Measurements from ENCODE around the gene NDUFS1.
A peak's percentile ranks its signal among the peaks of the same experiment; 100 is the strongest.
"Not testable (repeated sequence)": the region's sequence is repeated elsewhere in the genome, so short reads cannot be mapped to it uniquely, and the experiment has no call there.

NDUFS1 gene

GRCh38 chr2:206176121-206176520, 16.9 kb upstream of the NDUFS1 start:
- Mint-ChIP-seq H3K4me1 (ENCODE audit: low read depth) (no peaks in the 10 kb centered on the region), H3K27ac (no peak overlapping the region), H3K36me3 (no peaks in the 10 kb centered on the region), H3K9me3 (ENCODE audit: low read depth) (no peaks in the 10 kb centered on the region), H3K4me3 (no peak overlapping the region), H3K27me3 (no peaks in the 10 kb centered on the region)

- Mint-ChIP-seq H3K4me3 (no peak overlapping the region), H3K27ac (no peak overlapping the region), H3K9me3 (ENCODE audit: low read depth) (no peaks in the 10 kb centered on the region), H3K27me3 (no peaks in the 10 kb centered on the region), H3K4me1 (ENCODE audit: low read depth) (no peaks in the 10 kb centered on the region), H3K36me3 (peaks cover 12% of the 10 kb centered on the region)
Observed at GRCh38 chr2:206173147-206173546, 13.9 kb upstream of the NDUFS1 start.

- peaks cover 17% of the 10 kb centered on the region for H3K36me3 Mint-ChIP-seq
- not testable (repeated sequence) for H3K4me3 Mint-ChIP-seq; H3K9me3 Mint-ChIP-seq (ENCODE audit: low read depth); H3K27ac Mint-ChIP-seq; H3K27me3 Mint-ChIP-seq; H3K4me1 Mint-ChIP-seq (ENCODE audit: low read depth)
Observed at GRCh38 chr2:206171624-206172397, 12.6 kb upstream of the NDUFS1 start.

- not testable (repeated sequence) for H3K27ac Mint-ChIP-seq; H3K4me1 Mint-ChIP-seq (ENCODE audit: low read depth); H3K27me3 Mint-ChIP-seq; H3K4me3 Mint-ChIP-seq; H3K9me3 Mint-ChIP-seq (ENCODE audit: low read depth)
- peaks cover 24% of the 10 kb centered on the region for H3K36me3 Mint-ChIP-seq
Observed at GRCh38 chr2:206168230-206168629, 9.0 kb upstream of the NDUFS1 start.

GRCh38 chr2:206164261-206164862, 5.1 kb upstream of the NDUFS1 start:
- Mint-ChIP-seq H3K27ac (no peak overlapping the region), H3K4me1 (ENCODE audit: low read depth) (peaks cover 35% of the 10 kb centered on the region), H3K4me3 (peak overlapping the region; percentile 48), H3K9me3 (ENCODE audit: low read depth) (no peaks in the 10 kb centered on the region), H3K36me3 (peaks cover 37% of the 10 kb centered on the region), H3K27me3 (no peaks in the 10 kb centered on the region)

- H3K27me3 Mint-ChIP-seq = no peaks in the 10 kb centered on the region
- H3K36me3 Mint-ChIP-seq = peaks cover 32% of the 10 kb centered on the region
- H3K4me3 Mint-ChIP-seq = peak overlapping the region; percentile 98
- no peaks in the 10 kb centered on the region for H3K9me3 Mint-ChIP-seq (ENCODE audit: low read depth)
- H3K4me1 Mint-ChIP-seq (ENCODE audit: low read depth) = peaks cover 38% of the 10 kb centered on the region
- peak overlapping the region; percentile 99 for H3K27ac Mint-ChIP-seq
Observed at GRCh38 chr2:206163251-206163880, 4.1 kb upstream of the NDUFS1 start.

GRCh38 chr2:206162401-206162800, 3.2 kb upstream of the NDUFS1 start:
- Mint-ChIP-seq H3K4me3 (peak overlapping the region; percentile 98), H3K4me1 (ENCODE audit: low read depth) (peaks cover 47% of the 10 kb centered on the region), H3K36me3 (peaks cover 29% of the 10 kb centered on the region), H3K27ac (peak overlapping the region; percentile 99)
- H3K9me3 Mint-ChIP-seq (ENCODE audit: low read depth); H3K27me3 Mint-ChIP-seq: not testable (repeated sequence)

- Mint-ChIP-seq H3K4me3 (peak overlapping the region; percentile 98), H3K9me3 (ENCODE audit: low read depth) (no peaks in the 10 kb centered on the region), H3K27me3 (no peaks in the 10 kb centered on the region), H3K36me3 (peaks cover 27% of the 10 kb centered on the region), H3K4me1 (ENCODE audit: low read depth) (peaks cover 55% of the 10 kb centered on the region), H3K27ac (peak overlapping the region; percentile 99)
Observed at GRCh38 chr2:206160807-206161179, 1.5 kb upstream of the NDUFS1 start.

GRCh38 chr2:206160125-206160806, 1.0 kb upstream of the NDUFS1 start:
- Mint-ChIP-seq H3K27ac (peak overlapping the region; percentile 99), H3K4me3 (peak overlapping the region; percentile 98), H3K4me1 (ENCODE audit: low read depth) (peaks cover 55% of the 10 kb centered on the region), H3K36me3 (peaks cover 27% of the 10 kb centered on the region), H3K27me3 (no peaks in the 10 kb centered on the region), H3K9me3 (ENCODE audit: low read depth) (no peaks in the 10 kb centered on the region)

GRCh38 chr2:206158563-206159345, 490 bp downstream of the NDUFS1 start:
- no peaks in the 10 kb centered on the region for H3K27me3 Mint-ChIP-seq
- peaks cover 23% of the 10 kb centered on the region for H3K36me3 Mint-ChIP-seq
- H3K4me3 Mint-ChIP-seq = peak overlapping the region; percentile 98
- H3K4me1 Mint-ChIP-seq (ENCODE audit: low read depth) = peaks cover 59% of the 10 kb centered on the region
- no peaks in the 10 kb centered on the region for H3K9me3 Mint-ChIP-seq (ENCODE audit: low read depth)
- H3K27ac Mint-ChIP-seq = peak overlapping the region; percentile 99

GRCh38 chr2:206157014-206157413, 2.2 kb downstream of the NDUFS1 start:
- peaks cover 11% of the 10 kb centered on the region for H3K36me3 Mint-ChIP-seq
- peak overlapping the region; percentile 54 for H3K27ac Mint-ChIP-seq
- not testable (repeated sequence) for H3K9me3 Mint-ChIP-seq (ENCODE audit: low read depth); H3K27me3 Mint-ChIP-seq
- peak overlapping the region; percentile 98 for H3K4me3 Mint-ChIP-seq
- peaks cover 45% of the 10 kb centered on the region for H3K4me1 Mint-ChIP-seq (ENCODE audit: low read depth)

- Mint-ChIP-seq H3K27me3 (no peaks in the 10 kb centered on the region), H3K9me3 (ENCODE audit: low read depth) (no peaks in the 10 kb centered on the region), H3K4me3 (no peak overlapping the region), H3K27ac (no peak overlapping the region), H3K36me3 (peaks cover 3% of the 10 kb centered on the region), H3K4me1 (ENCODE audit: low read depth) (peaks cover 39% of the 10 kb centered on the region)
Observed at GRCh38 chr2:206154197-206154596, 5.0 kb downstream of the NDUFS1 start.

- Mint-ChIP-seq H3K9me3 (ENCODE audit: low read depth) (no peaks in the 10 kb centered on the region), H3K27me3 (no peaks in the 10 kb centered on the region), H3K4me1 (ENCODE audit: low read depth) (peaks cover 21% of the 10 kb centered on the region), H3K27ac (peak overlapping the region; percentile 16), H3K4me3 (no peak overlapping the region), H3K36me3 (peaks cover 8% of the 10 kb centered on the region)
Observed at GRCh38 chr2:206150631-206151030, 8.6 kb downstream of the NDUFS1 start.

GRCh38 chr2:206150168-206150567, 9.1 kb downstream of the NDUFS1 start:
- H3K4me1 Mint-ChIP-seq (ENCODE audit: low read depth) = peaks cover 21% of the 10 kb centered on the region
- no peak overlapping the region for H3K4me3 Mint-ChIP-seq
- H3K27ac Mint-ChIP-seq = peak overlapping the region; percentile 38
- H3K27me3 Mint-ChIP-seq = no peaks in the 10 kb centered on the region
- H3K36me3 Mint-ChIP-seq = peaks cover 8% of the 10 kb centered on the region
- no peaks in the 10 kb centered on the region for H3K9me3 Mint-ChIP-seq (ENCODE audit: low read depth)

Data from activated naive CD8-positive, alpha-beta T cell (primary cell).